Stimulated activated CD4-positive, alpha-beta T cell treated with anti-CD3 and anti-CD28 coated beads, Interleukin-12 subunit alpha, Interleukin-12 subunit beta, amount 100 ng/mL, for 4 hours (primary cell): Measurements from ENCODE around the gene NEDD4L.

ENCODE experiments used
- DNase-seq: peaks from one replicate; pipeline ENCODE4 v3.0.0-alpha.2; 2020

The NEDD4L gene

GRCh38 chr18:58096658-58097057 is 52.6 kb downstream of the NEDD4L start:
- no peak for DNase-seq

GRCh38 chr18:58097121-58097906 is 53.3 kb downstream of the NEDD4L start:
- no peak for DNase-seq

GRCh38 chr18:58097907-58098166 is 53.8 kb downstream of the NEDD4L start:
- DNase-seq = no peak

GRCh38 chr18:58098706-58099105 is 54.7 kb downstream of the NEDD4L start:
- DNase-seq = no peak

- DNase-seq = no peak
These were observed 56.1 kb downstream of the NEDD4L start for GRCh38 chr18:58100154-58100553.

- DNase-seq = no peak
These were observed 57.3 kb downstream of the NEDD4L start for GRCh38 chr18:58101291-58101794.

GRCh38 chr18:58102018-58102417 is 58.0 kb downstream of the NEDD4L start:
- DNase-seq = no peak

GRCh38 chr18:58102875-58103274 is 58.8 kb downstream of the NEDD4L start:
- no peak for DNase-seq

- DNase-seq = no peak
These were observed 59.4 kb downstream of the NEDD4L start for GRCh38 chr18:58103339-58103985.

GRCh38 chr18:58104096-58104495 is 60.1 kb downstream of the NEDD4L start:
- DNase-seq = no peak

- no peak for DNase-seq
These were observed 61.3 kb downstream of the NEDD4L start for GRCh38 chr18:58105206-58105887.

GRCh38 chr18:58105888-58106260 is 61.8 kb downstream of the NEDD4L start:
- no peak for DNase-seq

- no peak for DNase-seq
These were observed 62.5 kb downstream of the NEDD4L start for GRCh38 chr18:58106289-58107070.

GRCh38 chr18:58109256-58109655 is 65.2 kb downstream of the NEDD4L start:
- no peak for DNase-seq

- DNase-seq = no peak
These were observed 66.4 kb downstream of the NEDD4L start for GRCh38 chr18:58110398-58110797.

- no peak for DNase-seq
These were observed 68.1 kb downstream of the NEDD4L start for GRCh38 chr18:58112174-58112573.

GRCh38 chr18:58113337-58113736 is 69.3 kb downstream of the NEDD4L start:
- no peak for DNase-seq

- no peak for DNase-seq
These were observed 70.7 kb downstream of the NEDD4L start for GRCh38 chr18:58114766-58115165.

GRCh38 chr18:58116818-58117217 is 72.8 kb downstream of the NEDD4L start:
- no peak for DNase-seq

- no peak for DNase-seq
These were observed 73.9 kb downstream of the NEDD4L start for GRCh38 chr18:58117786-58118403.

- no peak for DNase-seq
These were observed 74.5 kb downstream of the NEDD4L start for GRCh38 chr18:58118536-58118935.

GRCh38 chr18:58119819-58120218 is 75.8 kb downstream of the NEDD4L start:
- DNase-seq = no peak

- no peak for DNase-seq
These were observed 80.4 kb downstream of the NEDD4L start for GRCh38 chr18:58124475-58124874.
